Liver (tissue), 9 donors: ENCODE results near the gene REXO5. TPM values are rescaled to one million over a fixed set of nuclear protein-coding genes. Genes with fewer than 3 reads are reported as not detected.

ENCODE experiments used
- DNase-seq: peaks from one replicate; pipeline ENCODE4 v3.0.0-alpha.2; 2017; ENCODE audit warnings: low spot score
- H3K27ac ChIP-seq, 2 donors: one replicate each; pipeline ENCODE4 v1.7.0; 2013; ENCODE audit warnings: inconsistent platforms in 2 of 2, low read length in 2 of 2, control low read depth in 1 of 2, low read depth in 1 of 2, mild to moderate bottlenecking in 1 of 2
- H3K27me3 ChIP-seq, 4 donors: one replicate each; pipeline versions ENCODE4 v1.6.1 to v1.7.0; 2013; ENCODE audit warnings: low read length in 3 of 4, inconsistent platforms in 1 of 4, mild to moderate bottlenecking in 1 of 4, moderate library complexity in 1 of 4; ENCODE audit not compliant: control insufficient read depth in 4 of 4, insufficient read depth in 4 of 4
- H3K36me3 ChIP-seq, 4 donors: one replicate each; pipeline versions ENCODE4 v1.6.1 to v1.7.0; 2013; ENCODE audit warnings: low read length in 3 of 4, mild to moderate bottlenecking in 3 of 4, low read depth in 1 of 4, moderate library complexity in 1 of 4; ENCODE audit not compliant: control insufficient read depth in 4 of 4, insufficient read depth in 3 of 4
- H3K4me1 ChIP-seq, 4 donors: one replicate each; pipeline versions ENCODE4 v1.6.1 to v1.7.0; 2013; ENCODE audit warnings: low read length in 3 of 4, mild to moderate bottlenecking in 3 of 4, moderate library complexity in 1 of 4; ENCODE audit not compliant: control insufficient read depth in 4 of 4, insufficient read depth in 4 of 4
- H3K4me3 ChIP-seq, 3 donors: one replicate each; pipeline versions ENCODE4 v1.6.1 to v1.7.0; 2013; ENCODE audit warnings: low read length in 3 of 3, control low read depth in 1 of 3, low read depth in 1 of 3, mild to moderate bottlenecking in 1 of 3
- H3K9ac ChIP-seq, 2 donors: one replicate each; pipeline ENCODE4 v1.7.0; 2013; ENCODE audit warnings: low read length in 2 of 2, mild to moderate bottlenecking in 2 of 2, moderate library complexity in 2 of 2, control low read depth in 1 of 2, low read depth in 1 of 2
- H3K9me3 ChIP-seq, 4 donors: one replicate each; pipeline versions ENCODE4 v1.6.1 to v1.7.0; 2013; ENCODE audit warnings: low read length in 3 of 4; ENCODE audit not compliant: control insufficient read depth in 4 of 4
- ATF3 ChIP-seq: IDR thresholded peaks from 2 replicates; pipeline ENCODE4 v1.6.1; 2016; ENCODE audit warnings: antibody characterized with exemption
- EGR1 ChIP-seq, 2 donors: IDR thresholded peaks; 2 replicates each; pipeline ENCODE4 v1.6.1; 2016 to 2018; ENCODE audit warnings: antibody characterized with exemption in 2 of 2, low read depth in 2 of 2
- FOXA2 ChIP-seq: IDR thresholded peaks from 2 replicates; pipeline ENCODE4 v1.6.1; 2016; ENCODE audit warnings: antibody characterized with exemption
- GABPA ChIP-seq, 2 donors: IDR thresholded peaks in 1 of 2; conservative IDR thresholded peaks in 1 of 2; 2 replicates each; pipeline ENCODE4 v1.6.1; 2016; ENCODE audit warnings: antibody characterized with exemption in 2 of 2, mild to moderate bottlenecking in 1 of 2, moderate library complexity in 1 of 2
- JUND ChIP-seq, 2 donors: IDR thresholded peaks; 2 replicates each; pipeline ENCODE4 v1.6.1; 2016; ENCODE audit warnings: antibody characterized with exemption in 2 of 2
- MAX ChIP-seq: IDR thresholded peaks from 2 replicates; pipeline ENCODE4 v1.6.1; 2016; ENCODE audit warnings: antibody characterized with exemption
- RAD21 ChIP-seq, 2 donors: IDR thresholded peaks; 2 replicates each; pipeline ENCODE4 v1.6.1; 2016; ENCODE audit warnings: antibody characterized with exemption in 2 of 2, mild to moderate bottlenecking in 2 of 2
- REST ChIP-seq: IDR thresholded peaks from 2 replicates; pipeline ENCODE4 v1.6.1; 2016; ENCODE audit warnings: antibody characterized with exemption, mild to moderate bottlenecking
- RXRA ChIP-seq, 2 donors: IDR thresholded peaks; 2 replicates each; pipeline ENCODE4 v1.6.1; 2017 to 2018; ENCODE audit warnings: antibody characterized with exemption in 2 of 2, mild to moderate bottlenecking in 1 of 2
- SP1 ChIP-seq: IDR thresholded peaks from 2 replicates; pipeline ENCODE4 v1.6.1; 2018; ENCODE audit warnings: antibody characterized with exemption, mild to moderate bottlenecking
- TAF1 ChIP-seq: conservative IDR thresholded peaks from 2 replicates; pipeline ENCODE4 v1.6.1; 2016; ENCODE audit warnings: antibody characterized with exemption, mild to moderate bottlenecking
- ZBTB33 ChIP-seq: IDR thresholded peaks from 2 replicates; pipeline ENCODE4 v1.6.1; 2016; ENCODE audit warnings: antibody characterized with exemption
- WGBS: extraction: QIAGEN DNeasy Blood & Tissue Kit; methylation state at CpG from one replicate; pipeline ENCODE4 v1.1.7; 2013; 5-methylcytosine and 5-hydroxymethylcytosine counted together
- polyA plus RNA-seq, 2 donors: library from polyadenylated mRNA; stranded (reverse) in 1 of 2; unstranded in 1 of 2; fragments of 200-250 nt in 1 of 2; fragments of >200 nt in 1 of 2; fragmentation: Nextera tagmentation in 1 of 2; extraction: Ambion mirVana in 1 of 2; gene quantifications; one replicate each; pipeline versions ENCODE4 v1.2.1 to v1.2.3, GENCODE V29; 2013 to 2015
- total RNA-seq, 2 donors: library from RNA; depleted of rRNA; stranded (reverse); fragments of >200 nt; gene quantifications; one replicate each; pipeline ENCODE4 v1.2.3, GENCODE V29; 2014
- donor health status: healthy.
- donor health status: healthy.
- donor health status: healthy.
- donor health status: healthy.
- donor health status: healthy.

The REXO5 gene
- total and polyA plus RNA-seq, 4 donors, result 0.83 to 10.6 (median 1.8) TPM

GRCh38 chr16:20811889-20812439 is 5.6 kb downstream of the REXO5 start (continued):
- TF ChIP-seq ZBTB33, result no peak
- no peak for TF ChIP-seq FOXA2
- no peak for TF ChIP-seq TAF1
- no peak for TF ChIP-seq EGR1 (IDR thresholded peaks at IDR 0.05; ENCODE audit: low read depth in 2 of 2)
- no peak for TF ChIP-seq MAX
- TF ChIP-seq RXRA (IDR thresholded peaks at IDR 0.05), result no peak
- TF ChIP-seq GABPA (IDR thresholded peaks at IDR 0.05 in 1 of 2, conservative IDR thresholded peaks at IDR 0.05 in 1 of 2), result no peak
- TF ChIP-seq ATF3, result no peak
- TF ChIP-seq JUND (IDR thresholded peaks at IDR 0.05), result no peak
- TF ChIP-seq RAD21 (IDR thresholded peaks at IDR 0.05), result no peak

GRCh38 chr16:20812510-20812909 is 6.2 kb downstream of the REXO5 start:
- no peak overlapping the region for H3K9ac ChIP-seq
- no peak overlapping the region for H3K4me3 ChIP-seq
- H3K9me3 ChIP-seq, result no peaks in the 10 kb centered on the region
- 87% methylated on average over 2 of the region's 2 CpGs for WGBS
- H3K4me1 ChIP-seq, result no peaks in the 10 kb centered on the region
- no peaks in the 10 kb centered on the region for H3K36me3 ChIP-seq
- H3K27me3 ChIP-seq, result no peaks in the 10 kb centered on the region
- TF ChIP-seq ATF3 (no peak), RXRA (IDR thresholded peaks at IDR 0.05) (no peak), MAX (no peak), SP1 (no peak), ZBTB33 (no peak), JUND (IDR thresholded peaks at IDR 0.05) (no peak), REST (no peak)
- H3K27ac ChIP-seq, result no peak overlapping the region
- no peak for DNase-seq
